H1 (cell line): Measurements from ENCODE around the gene PARD3. TPM values are rescaled to one million over a fixed set of nuclear protein-coding genes. Genes with fewer than 3 reads are reported as not detected.

Experiments used
- CTCF ChIA-PET: fragments of 300-600 bp; sonication (Branson Sonifier 250); formaldehyde crosslinking; loops from one replicate; lab custom pipeline; 2021; ENCODE audit not compliant: partially characterized antibody; lab: Charles Lee
- POLR2A ChIA-PET: fragments of 300-600 bp; sonication (Branson Sonifier 250); formaldehyde crosslinking; loops from one replicate; lab custom pipeline; 2021; ENCODE audit warnings: inconsistent platforms; ENCODE audit not compliant: partially characterized antibody; lab: Charles Lee
- DNase-seq, 2 experiments: peaks; one replicate each; pipeline versions ENCODE4 v3.0.0 to v3.0.0-alpha.2; 2010 to 2022; ENCODE audit warnings: low spot score in 2 of 2, low read depth in 1 of 2, mixed read lengths in 1 of 2
- FAIRE-seq: peaks from 2 replicates; lab custom pipeline; 2011; peaks lifted over from hg19 to GRCh38; lab: Jason Lieb, UNC
- H2AFZ ChIP-seq: 2 replicates; pipeline ENCODE4 v1.8.1; 2012; ENCODE audit warnings: low read length, inconsistent platforms
- H2AK5ac ChIP-seq: 2 replicates; pipeline ENCODE4 v1.6.1; 2013; ENCODE audit warnings: low read depth, low read length
- H2BK120ac ChIP-seq: replicated peaks from 2 replicates; pipeline ENCODE3; 2013; ENCODE audit warnings: low read depth, low read length, inconsistent platforms
- H2BK12ac ChIP-seq: 2 replicates; pipeline ENCODE4 v1.6.1; 2013; ENCODE audit warnings: low read depth, low read length
- H2BK15ac ChIP-seq: 2 replicates; pipeline ENCODE4 v1.6.1; 2013; ENCODE audit warnings: low read length
- H2BK20ac ChIP-seq: 2 replicates; pipeline ENCODE4 v1.6.1; 2013; ENCODE audit warnings: low read length
- H2BK5ac ChIP-seq: 2 replicates; pipeline ENCODE4 v1.6.1; 2013; ENCODE audit warnings: low read depth, low read length
- H3K14ac ChIP-seq: 2 replicates; pipeline ENCODE4 v1.6.1; 2013; ENCODE audit warnings: inconsistent platforms; ENCODE audit not compliant: insufficient read length
- H3K18ac ChIP-seq: 2 replicates; pipeline ENCODE4 v1.6.1; 2013; ENCODE audit warnings: low read length; ENCODE audit errors: extremely low read depth
- H3K23ac ChIP-seq: 2 replicates; pipeline ENCODE4 v1.6.1; 2013; ENCODE audit warnings: inconsistent platforms; ENCODE audit not compliant: insufficient read length
- H3K23me2 ChIP-seq: 2 replicates; pipeline ENCODE4 v1.6.1; 2013; ENCODE audit warnings: low read depth, low read length
- H3K27ac ChIP-seq: 2 replicates; pipeline ENCODE4 v1.6.1; 2011; ENCODE audit warnings: low read depth, low read length, inconsistent platforms
- H3K27me3 ChIP-seq, 4 experiments: replicated peaks in 1 of 4; 1 replicate in 1 of 4; 2 replicates in 3 of 4; pipeline versions ENCODE4 v1.6.1 to v1.8.1; 2011 to 2013; ENCODE audit warnings: low read length in 3 of 4, mild to moderate bottlenecking in 3 of 4, inconsistent platforms in 2 of 4, mixed read lengths in 2 of 4, moderate library complexity in 1 of 4; ENCODE audit not compliant: control insufficient read depth in 3 of 4, insufficient read depth in 3 of 4; ENCODE audit errors: extremely low read depth in 1 of 4
- H3K36me3 ChIP-seq, 4 experiments: 2 replicates each; pipeline versions ENCODE4 v1.6.1 to v1.8.1; 2011 to 2013; ENCODE audit warnings: mild to moderate bottlenecking in 4 of 4, low read length in 3 of 4, moderate library complexity in 2 of 4, control low read depth in 1 of 4, inconsistent platforms in 1 of 4; ENCODE audit not compliant: insufficient read depth in 4 of 4, control insufficient read depth in 2 of 4
- H3K4ac ChIP-seq: replicated peaks from 2 replicates; pipeline ENCODE3; 2013; ENCODE audit warnings: low read length, low read depth, mixed read lengths, inconsistent platforms; ENCODE audit not compliant: insufficient read length
- H3K4me1 ChIP-seq, 4 experiments: replicated peaks in 1 of 4; 1 replicate in 1 of 4; 2 replicates in 3 of 4; pipeline versions ENCODE4 v1.6.1 to v1.8.1; 2011 to 2013; ENCODE audit warnings: low read length in 3 of 4, inconsistent platforms in 2 of 4, mixed read lengths in 1 of 4; ENCODE audit not compliant: insufficient read depth in 4 of 4, control insufficient read depth in 3 of 4
- H3K4me2 ChIP-seq, 2 experiments: 2 replicates each; pipeline versions ENCODE4 v1.6.1 to v1.8.1; 2011 to 2013; ENCODE audit warnings: low read depth in 2 of 2, low read length in 2 of 2, control low read depth in 1 of 2, inconsistent platforms in 1 of 2, mild to moderate bottlenecking in 1 of 2; ENCODE audit not compliant: insufficient read depth in 1 of 2
- H3K4me3 ChIP-seq, 4 experiments: fragments of 200-600, 300-600 bp in 1 of 4; sonication (generic), shearing (Covaris generic), sonication (Bioruptor Twin) in 1 of 4; 2 replicates each; pipeline versions ENCODE4 v1.5.1 to v1.8.1; 2011 to 2016; ENCODE audit warnings: low read length in 4 of 4, low read depth in 3 of 4, control low read depth in 2 of 4, inconsistent platforms in 2 of 4, mild to moderate bottlenecking in 2 of 4, mixed read lengths in 1 of 4, moderate library complexity in 1 of 4; ENCODE audit not compliant: insufficient read depth in 2 of 4; ENCODE audit errors: extremely low read depth in 1 of 4
- H3K56ac ChIP-seq: replicated peaks from 2 replicates; pipeline ENCODE3; 2013; ENCODE audit warnings: low read depth, mild to moderate bottlenecking, mixed read lengths, low read length, inconsistent platforms; ENCODE audit not compliant: insufficient read length
- H3K79me1 ChIP-seq: 2 replicates; pipeline ENCODE4 v1.6.1; 2013; ENCODE audit warnings: low read depth, low read length, control low read depth
- H3K79me2 ChIP-seq, 2 experiments: 2 replicates each; pipeline versions ENCODE4 v1.6.1 to v1.8.1; 2012 to 2013; ENCODE audit warnings: low read length in 2 of 2, mild to moderate bottlenecking in 2 of 2, inconsistent platforms in 1 of 2; ENCODE audit not compliant: insufficient read depth in 2 of 2, control insufficient read depth in 1 of 2
- H3K9ac ChIP-seq, 4 experiments: replicated peaks in 1 of 4; 1 replicate in 1 of 4; 2 replicates in 3 of 4; pipeline versions ENCODE4 v1.6.1 to v1.8.1; 2011 to 2013; ENCODE audit warnings: low read depth in 3 of 4, low read length in 3 of 4, control low read depth in 2 of 4, mild to moderate bottlenecking in 2 of 4, moderate library complexity in 2 of 4, inconsistent platforms in 1 of 4; ENCODE audit errors: extremely low read depth in 1 of 4
- H3K9me3 ChIP-seq, 2 experiments: 2 replicates each; pipeline versions ENCODE4 v1.6.1 to v1.8.1; 2012 to 2013; ENCODE audit warnings: mild to moderate bottlenecking in 2 of 2, moderate library complexity in 2 of 2, control low read depth in 1 of 2, inconsistent platforms in 1 of 2, low read depth in 1 of 2, low read length in 1 of 2, mixed read lengths in 1 of 2; ENCODE audit not compliant: insufficient read depth in 2 of 2
- H4K20me1 ChIP-seq, 2 experiments: replicated peaks in 1 of 2; 2 replicates each; pipeline versions ENCODE3 to v1.8.1; 2011 to 2013; ENCODE audit warnings: inconsistent platforms in 2 of 2, low read length in 2 of 2, mild to moderate bottlenecking in 1 of 2; ENCODE audit not compliant: insufficient read depth in 2 of 2, control insufficient read depth in 1 of 2
- H4K5ac ChIP-seq: 2 replicates; pipeline ENCODE4 v1.6.1; 2013; ENCODE audit warnings: low read length, low read depth, mixed read lengths, inconsistent platforms; ENCODE audit not compliant: insufficient read length
- H4K8ac ChIP-seq: 2 replicates; pipeline ENCODE4 v1.8.0; 2013; ENCODE audit warnings: mild to moderate bottlenecking, moderate library complexity, low read length, inconsistent platforms; ENCODE audit not compliant: insufficient read depth; ENCODE audit errors: extremely low read depth
- H4K91ac ChIP-seq: replicated peaks from 2 replicates; pipeline ENCODE3; 2013; ENCODE audit warnings: low read length, mixed read lengths, inconsistent platforms; ENCODE audit not compliant: insufficient read length
- ATF2 ChIP-seq: IDR thresholded peaks from 2 replicates; pipeline ENCODE4 v1.6.1; 2012; ENCODE audit warnings: low read length, inconsistent platforms
- ATF3 ChIP-seq: IDR thresholded peaks from 2 replicates; pipeline ENCODE4 v1.6.1; 2011; ENCODE audit warnings: low read depth, mild to moderate bottlenecking, low read length; ENCODE audit not compliant: insufficient read depth
- CHD1 ChIP-seq: IDR thresholded peaks from 2 replicates; pipeline ENCODE4 v1.6.1; 2012; ENCODE audit warnings: low read depth, low read length, improper control_type of control experiment
- EZH2 ChIP-seq: fragments of 200-600 bp; sonication (generic); IDR thresholded peaks from 2 replicates; pipeline ENCODE4 v1.7.1; 2012; ENCODE audit warnings: low read depth, mild to moderate bottlenecking, moderate library complexity, low read length, inconsistent platforms; ENCODE audit not compliant: severe bottlenecking
- MAX ChIP-seq: IDR thresholded peaks from 2 replicates; pipeline ENCODE4 v1.6.1; 2012; ENCODE audit warnings: inconsistent platforms
- PHF8 ChIP-seq: fragments of 200-600 bp; sonication (generic); conservative IDR thresholded peaks from 2 replicates; pipeline ENCODE4 v1.7.1; 2012; ENCODE audit warnings: low read depth, mild to moderate bottlenecking, inconsistent platforms, low read length, moderate library complexity
- POU5F1 ChIP-seq: IDR thresholded peaks from 2 replicates; pipeline ENCODE4 v1.6.1; 2011; ENCODE audit warnings: low read depth, mild to moderate bottlenecking, low read length, moderate library complexity
- RFX5 ChIP-seq: IDR thresholded peaks from 2 replicates; pipeline ENCODE4 v1.6.1; 2011; ENCODE audit warnings: low read depth, low read length, improper control_type of control experiment, borderline replicate concordance
- SIRT6 ChIP-seq: IDR thresholded peaks from one replicate; pipeline ENCODE4 v1.7.1; 2012; ENCODE audit warnings: low read length, inconsistent platforms
- SP1 ChIP-seq: IDR thresholded peaks from 2 replicates; pipeline ENCODE4 v1.6.1; 2011; ENCODE audit warnings: low read depth, low read length
- SP2 ChIP-seq: IDR thresholded peaks from 2 replicates; pipeline ENCODE4 v1.6.1; 2012; ENCODE audit warnings: mild to moderate bottlenecking, low read length, inconsistent platforms
- ZNF274 ChIP-seq: IDR thresholded peaks from 2 replicates; pipeline ENCODE4 v1.7.0; 2012; ENCODE audit warnings: low read length, borderline replicate concordance; ENCODE audit errors: extremely low read depth
- WGBS, 2 experiments: shearing (Covaris generic) in 1 of 2; methylation state at CpG; one replicate each; pipeline versions ENCODE4 v1.1.6 to v1.1.7; 2013 to 2015; ENCODE audit warnings: low lambda C conversion rate in 2 of 2, mixed read lengths in 2 of 2, inconsistent platforms in 1 of 2, low coverage in 1 of 2, missing lambda C conversion rate in 1 of 2; ENCODE audit not compliant: insufficient replicate concordance in 2 of 2, insufficient coverage in 1 of 2, insufficient read length in 1 of 2; ENCODE audit errors: extremely low coverage in 1 of 2, missing lambda C conversion rate in 1 of 2; 5-methylcytosine and 5-hydroxymethylcytosine counted together
- polyA plus RNA-seq, 7 experiments: library from polyadenylated mRNA; depleted of rRNA in 3 of 7; stranded (reverse) in 5 of 7; unstranded in 2 of 7; fragments of >200 nt in 5 of 7; fragments of 200-250 nt in 2 of 7; gene quantifications; 1 replicate in 5 of 7; 2 replicates in 1 of 7; 4 replicates in 1 of 7; pipeline versions ENCODE4 v1.2.1 to v1.2.3, GENCODE V29; 2011 to 2013; ENCODE audit warnings: missing spikeins in 2 of 7, mixed read lengths in 2 of 7
- total RNA-seq: library from RNA; stranded (reverse); fragmentation: NEBNext Ultra II Directional; extraction: Animal tissue kit (Norgen Biotek cat#: 25700); gene quantifications from 2 replicates; pipeline ENCODE4 v1.2.1, GENCODE V29; 2021

Gene PARD3
- total and polyA plus RNA-seq, 2 of the 8 experiments (the other 6 are each of a cell fraction or from before 2014, with no cell fraction given), result 19.7 to 49.1 TPM

GRCh38 chr10:34341473-34341872, 473.6 kb downstream of the PARD3 start:
- H3K4me2 ChIP-seq, result no peak overlapping the region
- no peaks in the 10 kb centered on the region for H3K79me2 ChIP-seq
- H3K4ac ChIP-seq, result no peak overlapping the region
- no peak overlapping the region for H2BK5ac ChIP-seq
- no peak overlapping the region for H4K91ac ChIP-seq
- H3K56ac ChIP-seq, result no peak overlapping the region
- 87% methylated on average over 4 of the region's 4 CpGs; no CpG with 5 or more reads in 1 of the 2 experiments for WGBS, 2 experiments
- no peak overlapping the region for H3K4me3 ChIP-seq
- no peak overlapping the region for H2BK15ac ChIP-seq
- POLR2A ChIA-PET, result no interaction called here
- H2AK5ac ChIP-seq, result no peak overlapping the region
- no peak overlapping the region for H2BK20ac ChIP-seq
- no peaks in the 10 kb centered on the region for H3K79me1 ChIP-seq
- no peak overlapping the region for H4K8ac ChIP-seq
- H4K5ac ChIP-seq, result no peak overlapping the region
- H3K14ac ChIP-seq, result no peak overlapping the region
- H3K4me1 ChIP-seq, result no peaks in the 10 kb centered on the region; a peak in 1 of 7 replicates
- H4K20me1 ChIP-seq, result no peaks in the 10 kb centered on the region
- no peak overlapping the region for H3K27ac ChIP-seq
- H3K36me3 ChIP-seq, result 0 out of 8 replicates have a peak, but pooled peaks cover 0 to 3% (median 0%) of the 10 kb centered on the region in 4 experiments
- TF ChIP-seq CHD1 (no peak), RFX5 (no peak), EZH2 (no peak), MAX (no peak), PHF8 (no peak), ATF2 (no peak), ZNF274 (no peak), ATF3 (no peak), SP1 (no peak), SIRT6 (no peak), POU5F1 (no peak), SP2 (no peak)
- TF ChIP-seq, all 59 proteins: peak for 0
- H3K27me3 ChIP-seq, result no peaks in the 10 kb centered on the region
- H3K23ac ChIP-seq, result no peak overlapping the region
- FAIRE-seq (no peak), DNase-seq (no peak)
- H2BK120ac ChIP-seq, result no peak overlapping the region
- CTCF ChIA-PET, result interaction anchor here (0.8 to 1.2 kb wide), 2 partner anchors 13 to 36 kb away, joined by 3 read pairs; no protein-coding TSS in a partner anchor
- no peak overlapping the region for H2AFZ ChIP-seq
- no peak overlapping the region for H3K9ac ChIP-seq
- no peaks in the 10 kb centered on the region for H3K9me3 ChIP-seq
- no peaks in the 10 kb centered on the region for H3K23me2 ChIP-seq
- H2BK12ac ChIP-seq, result no peak overlapping the region
- no peak overlapping the region for H3K18ac ChIP-seq
